ENCODE results near the gene CELA2A.

Gene CELA2A

GRCh38 chr1:15417059-15417934 lies 39.2 kb upstream of the CELA2A start:
- in situ Hi-C loops (cut with HindIII; ENCODE audit: low sequenced_read_pairs): loop anchor here (10.0 kb wide), 1 partner anchor 92 kb away; no protein-coding TSS in a partner anchor
- peak; percentile 77 for DNase-seq (ENCODE audit: low read depth, low spot score)
- no peak overlapping the region for H3K4me3 ChIP-seq (ENCODE audit: low read depth, low read length)
- TF ChIP-seq CTCF (IDR thresholded peaks at IDR 0.05; ENCODE audit: low read depth, low read length): no peak

- DNase-seq (ENCODE audit: low read depth, low spot score): no peak
- TF ChIP-seq CTCF (IDR thresholded peaks at IDR 0.05; ENCODE audit: low read depth, low read length): no peak
- in situ Hi-C loops (cut with HindIII; ENCODE audit: low sequenced_read_pairs): loop anchor here (10.0 kb wide), 1 partner anchor 94 kb away; no protein-coding TSS in a partner anchor
Measured at GRCh38 chr1:15418806-15419515, 37.6 kb upstream of the CELA2A start.

GRCh38 chr1:15420853-15421465 lies 35.6 kb upstream of the CELA2A start:
- DNase-seq (ENCODE audit: low read depth, low spot score): no peak
- no peak for TF ChIP-seq CTCF (IDR thresholded peaks at IDR 0.05; ENCODE audit: low read depth, low read length)
- in situ Hi-C loops (cut with HindIII; ENCODE audit: low sequenced_read_pairs): no loop called here
- no peak overlapping the region for H3K4me3 ChIP-seq (ENCODE audit: low read depth, low read length)

More at GRCh38 chr1:15418806-15419515, 37.6 kb upstream of the CELA2A start:
- no peak overlapping the region for H3K4me3 ChIP-seq (ENCODE audit: low read depth, low read length)

GRCh38 chr1:15422871-15423270 lies 33.7 kb upstream of the CELA2A start:
- in situ Hi-C loops (cut with HindIII; ENCODE audit: low sequenced_read_pairs): no loop called here
- no peak for TF ChIP-seq CTCF (IDR thresholded peaks at IDR 0.05; ENCODE audit: low read depth, low read length)
- no peak overlapping the region for H3K4me3 ChIP-seq (ENCODE audit: low read depth, low read length)
- DNase-seq (ENCODE audit: low read depth, low spot score): no peak

GRCh38 chr1:15423355-15424077 lies 33.0 kb upstream of the CELA2A start:
- in situ Hi-C loops (cut with HindIII; ENCODE audit: low sequenced_read_pairs): no loop called here
- TF ChIP-seq CTCF (IDR thresholded peaks at IDR 0.05; ENCODE audit: low read depth, low read length): no peak
- no peak for DNase-seq (ENCODE audit: low read depth, low spot score)
- H3K4me3 ChIP-seq (ENCODE audit: low read depth, low read length): no peak overlapping the region

- H3K4me3 ChIP-seq (ENCODE audit: low read depth, low read length): no peak overlapping the region
- no peak for TF ChIP-seq CTCF (IDR thresholded peaks at IDR 0.05; ENCODE audit: low read depth, low read length)
- DNase-seq (ENCODE audit: low read depth, low spot score): no peak
- in situ Hi-C loops (cut with HindIII; ENCODE audit: low sequenced_read_pairs): no loop called here
Measured at GRCh38 chr1:15424146-15424667, 32.3 kb upstream of the CELA2A start.
